NCI-H146 treated with DMSO at 0.1 percent for 48 hours (cell line): Measurements from ENCODE around the gene BGLAP.
A peak's percentile ranks its signal among the peaks of the same experiment; 100 is the strongest.

ENCODE experiments used
- DNase-seq: peaks from one replicate; lab custom pipeline; 2025; ENCODE audit not compliant: unreplicated experiment; lab: John Stamatoyannopoulos, UW

The BGLAP gene

DNA sequence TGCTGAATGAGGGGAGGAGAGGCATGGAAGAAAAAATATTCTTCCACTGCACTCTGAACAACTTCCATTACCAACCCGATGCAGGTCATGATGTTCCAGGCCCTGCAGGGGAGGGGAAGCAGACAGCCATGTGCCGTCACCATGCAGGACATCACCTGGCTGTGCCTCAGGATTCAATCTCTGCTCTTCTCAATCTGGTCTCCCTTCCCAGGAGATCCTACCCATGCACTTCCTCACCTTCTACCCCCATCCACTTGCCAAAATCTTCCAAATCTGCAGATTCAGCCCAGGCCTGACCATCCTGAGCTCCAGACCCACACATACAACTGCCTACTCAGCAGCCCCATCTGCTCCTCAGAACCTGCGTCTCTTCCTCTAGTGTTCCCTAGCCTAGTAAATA is 11.7 kb downstream of the BGLAP start:
- DNase-seq: no peak

DNA sequence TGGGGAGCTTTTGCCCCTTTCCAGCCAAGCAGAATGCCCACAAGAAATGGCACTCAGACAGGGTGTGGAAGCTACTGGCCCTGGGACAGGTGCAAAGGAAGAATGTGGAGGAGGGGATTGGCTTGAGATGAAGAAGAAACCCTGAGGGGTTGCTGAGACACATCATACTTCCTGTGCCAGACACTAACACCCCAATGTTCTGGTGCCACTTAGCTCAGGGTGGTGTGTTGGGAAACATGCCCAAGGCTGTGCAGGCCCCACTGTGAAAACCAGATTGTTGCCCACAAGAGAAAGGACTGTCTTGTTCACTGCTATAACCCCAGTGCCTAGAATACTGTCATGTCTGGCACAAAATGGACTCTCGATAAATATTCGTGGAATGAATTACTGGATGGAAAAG is 15.7 kb downstream of the BGLAP start:
- no peak for DNase-seq

DNA sequence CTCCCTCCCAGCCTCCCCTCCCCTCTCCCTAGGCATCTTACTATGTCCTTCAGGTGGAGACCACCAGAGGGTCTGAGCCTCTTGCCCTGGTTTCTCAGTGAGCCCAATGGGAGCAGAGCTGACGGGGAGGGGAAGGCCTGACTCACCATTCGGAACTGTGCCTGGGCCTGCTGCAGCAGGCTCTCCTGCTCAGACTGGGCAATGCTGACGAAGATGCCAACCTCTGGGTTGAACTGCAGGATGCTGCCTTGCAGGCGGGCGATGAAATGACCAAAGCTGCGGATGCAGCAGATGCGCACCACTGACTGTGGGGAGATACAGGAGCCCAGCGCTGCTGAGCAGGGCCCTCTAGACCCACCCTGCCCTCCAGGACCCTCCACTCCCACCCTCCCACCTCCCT is 16.9 kb downstream of the BGLAP start:
- DNase-seq: no peak

DNA sequence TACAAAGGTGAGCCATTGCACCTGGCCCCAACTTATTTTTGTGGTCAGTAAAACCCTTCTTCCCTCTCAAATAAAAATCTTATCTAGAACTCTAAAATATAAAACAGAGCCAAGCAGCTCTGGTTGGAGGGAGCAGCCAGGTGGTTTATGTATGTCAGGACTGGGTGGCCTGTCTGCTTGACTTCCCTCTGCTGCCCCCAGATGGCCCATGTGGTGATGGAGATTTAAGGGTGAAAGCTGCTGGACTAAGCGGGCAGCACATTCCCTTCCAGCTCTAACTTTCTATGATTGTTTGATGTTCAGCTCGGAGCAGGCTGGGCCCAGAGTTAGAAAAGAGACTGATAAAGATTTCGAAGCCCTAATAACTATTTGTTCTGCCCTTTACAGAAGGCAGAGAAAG is 17.8 kb downstream of the BGLAP start:
- DNase-seq: no peak

DNA sequence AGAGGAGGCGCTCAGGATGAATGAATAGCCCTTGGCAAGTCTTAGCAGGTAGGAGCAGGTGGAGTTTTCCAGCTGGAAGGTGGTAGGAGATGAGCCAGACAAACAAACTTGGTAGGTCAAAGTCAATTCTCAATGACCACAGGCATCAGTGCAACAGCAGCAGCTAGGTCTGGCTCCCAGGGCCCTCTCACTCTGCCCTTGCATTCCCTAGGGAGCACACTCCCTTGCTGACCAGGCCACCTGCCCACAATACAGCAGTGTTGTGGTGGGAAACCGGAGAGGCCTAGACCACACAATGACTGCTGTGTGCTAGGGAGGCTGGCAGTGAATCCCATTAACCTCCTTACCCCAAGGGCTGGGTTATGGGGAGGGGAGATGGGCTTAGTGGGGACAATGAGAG is 18.9 kb downstream of the BGLAP start:
- DNase-seq: no peak

DNA sequence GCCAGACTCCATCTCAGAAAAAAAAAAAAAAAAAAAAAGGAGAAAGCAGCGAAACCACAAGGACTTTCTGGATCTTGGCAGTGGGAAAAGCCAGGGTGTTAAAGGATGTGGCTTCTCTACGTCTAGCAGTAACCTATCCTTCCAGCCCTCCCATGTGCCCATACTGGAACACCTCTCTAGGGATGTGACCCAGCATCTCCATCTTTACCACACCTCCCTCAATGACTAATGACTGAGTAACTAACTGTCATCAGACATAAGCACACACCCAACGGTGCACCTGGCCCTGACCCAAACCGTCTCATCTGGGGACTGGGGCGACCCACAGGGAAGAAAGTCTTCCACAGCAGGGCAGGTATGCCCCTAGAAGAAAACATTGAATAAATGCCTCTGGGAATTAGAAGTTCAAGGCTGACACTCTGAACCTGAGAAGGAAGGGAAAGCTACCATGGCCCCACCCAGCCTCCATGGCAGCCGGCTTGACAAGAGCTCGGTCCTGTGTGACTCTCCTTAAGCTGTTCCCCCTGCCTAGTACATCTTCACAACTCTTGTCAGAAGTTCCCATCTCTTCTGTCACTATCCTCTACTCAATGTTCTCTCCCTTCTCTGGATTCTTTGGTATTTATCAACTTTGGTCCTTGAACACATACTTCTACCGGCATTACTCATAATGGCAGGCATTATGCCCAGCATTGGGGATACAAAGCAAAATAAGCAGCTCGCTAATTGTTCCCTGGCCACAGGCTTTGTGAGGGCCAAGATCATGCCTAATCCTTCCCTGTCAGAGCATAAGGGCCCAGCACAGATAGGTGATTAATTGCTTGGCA is 20.7 kb downstream of the BGLAP start:
- no peak for DNase-seq

DNA sequence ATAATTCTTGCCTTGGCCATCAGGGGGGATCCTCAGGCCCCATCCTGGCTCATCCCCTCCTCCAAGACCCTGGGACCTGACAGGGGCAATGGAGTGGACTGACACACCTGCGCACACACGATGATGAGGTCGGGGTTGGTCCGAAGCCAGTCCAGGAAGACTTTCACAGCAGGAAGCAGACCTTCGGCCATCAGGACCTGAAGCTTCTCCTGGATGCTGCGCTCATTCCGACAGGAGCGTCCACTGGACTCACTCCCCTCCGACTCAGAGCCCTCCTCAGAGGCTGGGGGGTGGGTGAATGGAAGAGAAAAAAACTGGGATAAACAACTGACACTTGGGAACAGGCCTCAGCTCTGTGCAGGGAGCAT is 21.3 kb downstream of the BGLAP start:
- DNase-seq: no peak

DNA sequence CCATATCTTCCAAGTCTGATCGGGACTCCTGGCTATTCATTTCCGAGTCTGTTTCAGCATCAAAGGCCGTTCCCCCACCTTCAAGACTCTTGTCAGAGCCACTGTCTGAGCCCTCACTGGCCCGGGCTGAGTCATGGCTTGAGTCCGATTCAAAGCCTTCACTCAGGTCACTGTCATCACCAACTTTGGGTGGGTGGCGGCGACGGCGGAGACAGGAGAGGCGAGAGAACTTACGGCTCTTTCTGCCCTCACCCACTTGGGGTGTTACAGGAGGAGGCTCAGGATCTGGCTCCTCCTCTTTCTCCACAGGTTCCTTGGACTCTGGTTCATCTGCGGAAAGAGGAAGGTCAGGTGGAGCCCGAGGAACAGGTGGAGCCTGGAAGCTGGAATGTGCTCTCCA is 24.1 kb downstream of the BGLAP start:
- no peak for DNase-seq

DNA sequence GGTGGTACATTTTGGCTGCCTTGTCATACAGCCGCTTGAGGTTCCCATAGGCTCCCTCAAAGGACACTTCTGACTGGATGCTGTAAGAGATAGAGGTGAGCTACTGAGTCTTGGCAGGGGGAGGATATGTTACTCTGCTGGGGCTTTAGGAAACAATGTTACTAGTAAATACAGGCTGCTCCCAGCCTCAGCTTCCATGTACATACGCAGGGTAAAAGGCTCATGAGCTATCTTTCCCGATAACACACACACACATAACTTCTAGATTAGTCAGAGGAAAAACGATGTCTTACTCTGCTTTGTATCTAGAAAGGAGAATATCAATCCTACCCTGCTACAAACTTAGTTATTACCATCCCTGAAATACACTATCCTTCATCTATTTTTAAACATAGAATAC is 26.4 kb downstream of the BGLAP start:
- DNase-seq: no peak

DNA sequence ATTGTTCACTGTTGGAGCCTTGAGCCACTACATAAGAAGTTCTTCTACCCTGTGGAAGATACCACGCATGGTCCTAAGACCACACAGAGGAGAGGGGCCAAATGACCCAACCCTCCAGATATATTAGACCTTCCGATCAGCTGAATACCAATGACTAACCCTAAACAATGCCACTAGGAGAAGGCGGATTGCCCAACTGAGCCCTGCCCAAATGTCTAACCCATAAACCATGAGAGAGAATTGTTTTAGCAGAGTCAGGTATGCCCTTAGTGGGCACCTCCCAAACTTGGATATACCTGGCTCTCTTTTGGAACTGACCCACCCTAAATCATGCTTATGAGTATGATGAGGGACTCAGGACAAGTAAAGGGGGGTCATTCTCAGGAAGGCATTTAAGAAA is 28.3 kb downstream of the BGLAP start:
- DNase-seq: no peak

DNA sequence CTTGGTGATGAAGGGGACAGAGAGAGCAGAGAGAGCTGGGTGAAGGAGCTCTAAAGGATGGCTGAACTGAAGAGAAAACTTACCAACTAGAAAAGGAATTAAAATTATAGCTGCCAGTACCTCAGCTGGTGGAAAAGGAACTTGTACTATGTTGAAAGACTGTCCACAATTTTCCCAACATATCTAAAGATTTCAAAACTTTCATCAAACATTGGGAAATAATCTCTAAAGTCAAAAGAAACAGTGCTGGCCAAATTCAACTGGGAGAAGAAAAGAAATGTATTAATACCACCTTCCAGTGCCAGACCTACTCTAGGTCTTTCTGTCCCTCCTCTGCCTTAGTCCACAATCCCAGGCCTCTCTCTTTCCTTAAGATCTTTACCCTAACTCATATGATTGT is 34.5 kb downstream of the BGLAP start:
- no peak for DNase-seq

DNA sequence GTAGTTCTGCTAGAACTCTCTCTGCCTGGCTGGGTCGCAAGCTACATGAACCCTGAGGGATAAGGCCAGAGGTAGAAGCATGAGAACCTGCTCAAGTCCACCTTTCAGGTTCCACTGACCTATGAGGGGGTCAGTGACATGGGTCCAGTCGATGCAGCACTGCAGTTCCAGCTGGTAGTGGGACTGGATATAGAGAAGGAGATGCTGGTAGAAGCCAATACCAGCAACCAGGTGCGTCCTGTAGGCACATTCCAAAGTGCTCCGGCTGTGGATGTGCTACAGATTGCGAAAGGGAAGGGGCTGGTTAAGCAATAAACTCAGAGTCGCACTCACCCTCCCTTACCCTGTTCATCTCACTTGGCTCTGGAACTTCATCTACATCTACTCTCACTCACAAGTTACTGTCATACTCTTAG is 35.0 kb downstream of the BGLAP start:
- DNase-seq: no peak

DNA sequence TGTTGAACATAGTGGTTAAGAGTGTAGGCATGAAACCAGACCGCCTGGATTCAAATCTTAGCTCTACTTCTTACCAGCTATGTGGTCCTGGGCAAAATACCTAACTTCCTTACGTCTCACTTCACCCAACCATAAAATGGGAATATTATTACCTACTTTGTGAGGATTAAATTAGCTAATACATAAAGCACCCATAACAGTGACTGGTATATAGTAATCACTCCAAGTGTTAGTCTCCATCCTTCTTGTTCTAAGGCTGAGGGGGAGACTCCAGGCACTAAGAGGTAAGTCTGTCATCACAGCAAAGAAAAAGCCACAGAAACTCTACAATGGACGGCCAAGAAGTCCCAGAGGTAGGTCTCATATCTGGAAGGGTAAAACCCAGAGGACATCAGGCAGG is 37.9 kb downstream of the BGLAP start:
- no peak for DNase-seq

DNA sequence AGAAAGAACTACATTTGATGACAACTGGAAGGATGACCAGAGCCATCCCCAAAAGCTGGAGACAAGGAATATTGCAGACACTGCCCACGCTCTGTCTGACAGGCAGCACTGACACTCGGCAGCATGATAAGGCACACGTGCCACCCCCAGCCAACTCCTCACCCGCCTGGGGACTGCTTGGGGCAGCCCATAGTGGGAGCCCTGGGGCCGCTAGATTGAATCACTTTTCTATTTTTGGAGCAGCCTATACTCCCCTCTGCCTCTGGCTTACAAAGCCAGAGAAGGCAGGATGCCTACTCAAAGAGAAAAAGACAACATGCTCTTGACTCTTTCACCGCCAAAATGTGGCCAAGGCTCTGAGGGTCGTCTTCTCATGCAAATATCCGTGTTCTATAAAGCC is 39.3 kb downstream of the BGLAP start:
- DNase-seq: no peak

DNA sequence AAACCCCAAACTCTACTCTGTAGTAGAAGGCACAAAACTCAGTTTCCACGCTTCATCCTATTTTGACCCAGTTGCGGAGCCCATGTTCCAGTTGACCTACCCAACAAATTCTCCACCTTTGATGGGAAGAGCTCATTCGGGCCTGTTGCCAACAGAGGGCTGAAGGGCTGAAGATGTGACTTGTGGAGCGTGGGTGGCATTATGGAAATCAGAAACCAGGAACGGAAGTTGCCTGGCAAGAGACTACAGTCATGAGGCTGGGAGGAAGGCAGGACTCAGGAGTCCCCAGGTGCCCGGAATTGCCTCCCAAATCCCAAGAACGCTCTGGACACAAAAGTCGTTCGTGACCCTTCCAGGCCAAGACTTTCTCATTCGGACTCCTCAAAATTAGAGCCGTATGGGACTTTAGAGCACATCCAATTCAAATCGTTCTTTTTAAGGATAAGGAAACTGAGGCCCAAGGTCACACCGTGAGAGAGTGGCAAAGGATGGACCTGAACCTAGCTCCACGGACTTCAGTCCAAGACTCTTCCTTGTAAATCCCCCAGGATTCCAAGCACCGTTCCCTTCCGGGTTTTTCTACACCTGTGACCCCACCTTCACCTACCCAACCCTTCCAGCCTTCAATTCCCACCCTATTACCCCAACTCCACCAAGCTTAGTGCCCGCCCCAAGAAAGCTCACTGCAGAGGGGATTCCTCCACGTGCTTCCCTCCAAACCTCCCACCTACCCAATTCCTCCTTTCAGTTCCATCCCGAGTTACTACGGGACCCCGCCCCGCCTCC is 39.9 kb downstream of the BGLAP start:
- DNase-seq: peak; percentile 66

DNA sequence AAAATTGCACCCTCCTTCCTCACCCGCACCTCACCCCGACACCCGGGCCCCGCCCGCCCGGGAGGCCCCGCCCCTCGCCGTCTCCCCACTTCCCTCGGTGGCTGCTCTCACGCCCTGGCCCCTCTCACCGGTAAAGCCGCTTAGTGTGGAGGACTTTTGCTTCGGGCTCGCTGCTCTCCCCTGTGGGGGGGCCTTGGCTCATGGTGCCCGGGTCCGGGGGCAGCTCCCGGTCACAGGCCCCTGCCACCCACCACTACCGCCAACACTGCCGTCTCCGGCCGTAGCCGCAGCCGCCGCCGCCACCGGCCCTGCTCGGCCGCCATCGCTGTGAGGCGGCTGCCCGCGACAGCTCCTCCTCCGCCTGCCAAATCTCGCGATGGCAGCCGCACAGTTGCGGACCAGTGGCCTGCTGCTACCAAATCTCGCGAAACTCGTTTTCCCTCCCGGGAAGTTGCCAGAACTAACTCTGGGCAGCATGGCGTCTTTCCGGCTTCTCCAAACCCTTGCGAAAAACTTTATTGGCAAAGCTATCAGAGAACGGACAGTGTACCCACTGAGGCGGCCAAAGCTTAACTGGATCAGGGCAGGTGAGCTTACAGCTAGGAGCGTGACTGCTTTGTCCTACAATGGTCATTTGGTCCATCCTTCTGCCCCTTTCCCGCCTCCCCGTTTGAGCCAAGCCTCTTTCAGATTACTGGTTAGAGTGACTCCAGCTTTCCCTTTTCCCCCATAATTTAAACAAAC is 40.7 kb downstream of the BGLAP start, which contains the start of gene SMG5:
SMG5 (minus strand) TSS at position 347 of the 744 bp plus-strand sequence; CDS start at position 202, 145 bp downstream.
- DNase-seq: peak; percentile 93

DNA sequence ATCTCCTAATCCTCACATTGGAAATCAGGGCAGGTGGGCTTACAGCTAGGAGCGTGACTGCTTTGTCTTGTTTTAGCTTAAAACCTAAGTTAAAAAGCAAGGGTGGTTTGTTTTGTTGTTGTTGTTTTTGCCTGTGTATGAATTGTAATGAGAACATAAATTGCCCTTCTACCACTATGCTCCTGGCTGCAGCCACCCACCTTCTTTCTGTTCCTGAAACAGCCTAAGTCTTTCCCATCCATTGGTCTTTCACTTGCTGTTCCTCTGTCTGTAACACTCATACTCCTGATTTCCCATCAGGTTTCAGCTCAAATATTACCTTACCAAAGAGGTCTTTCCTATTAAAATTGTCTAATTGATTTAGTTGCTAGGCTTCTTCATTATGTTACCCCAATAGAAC is 41.5 kb downstream of the BGLAP start:
- no peak for DNase-seq

DNA sequence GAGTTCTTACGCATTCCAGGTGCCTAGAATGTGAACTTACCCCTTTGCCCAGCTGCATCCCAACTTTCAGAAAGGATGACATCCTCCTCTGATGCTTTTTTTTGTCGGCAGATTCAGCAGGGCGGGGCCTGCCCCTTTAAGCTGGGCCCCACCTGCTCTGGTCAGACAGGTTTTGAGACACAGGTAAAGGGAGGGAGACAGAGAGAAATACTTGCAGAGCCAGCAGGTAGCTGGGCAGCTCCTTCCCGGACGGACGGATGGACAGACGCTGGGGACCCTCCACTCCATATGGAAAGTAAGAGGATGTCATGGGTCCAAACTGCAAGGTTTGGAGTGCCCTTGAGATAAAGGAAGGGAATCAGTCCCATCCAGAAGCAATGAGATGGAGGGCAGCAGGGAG is 42.1 kb downstream of the BGLAP start, which contains the start of gene TMEM79:
TMEM79 (plus strand) TSS at position 214 of the 400 bp plus-strand sequence. CDS start 902 bp downstream, outside the sequence.
- no peak for DNase-seq

DNA sequence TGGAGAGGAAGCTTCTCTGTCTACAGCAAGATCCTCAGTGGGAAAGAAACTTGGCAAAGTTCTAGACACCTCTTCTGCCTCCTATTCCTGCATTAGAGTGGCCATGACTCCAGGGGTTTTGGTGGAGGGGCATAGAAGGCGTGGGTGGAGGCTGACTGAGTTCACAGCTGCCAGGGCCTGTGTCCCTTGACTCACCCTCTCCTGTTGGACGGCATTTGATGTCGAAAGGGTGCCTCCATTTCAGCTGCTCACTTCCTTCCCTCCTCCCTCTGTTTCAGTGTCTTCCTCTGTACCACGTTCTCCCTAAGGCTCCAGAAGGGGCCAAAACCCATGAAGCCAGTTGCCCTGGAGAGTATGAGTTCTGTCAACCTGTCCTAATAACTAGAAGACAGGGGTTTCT is 42.8 kb downstream of the BGLAP start:
- DNase-seq: no peak

DNA sequence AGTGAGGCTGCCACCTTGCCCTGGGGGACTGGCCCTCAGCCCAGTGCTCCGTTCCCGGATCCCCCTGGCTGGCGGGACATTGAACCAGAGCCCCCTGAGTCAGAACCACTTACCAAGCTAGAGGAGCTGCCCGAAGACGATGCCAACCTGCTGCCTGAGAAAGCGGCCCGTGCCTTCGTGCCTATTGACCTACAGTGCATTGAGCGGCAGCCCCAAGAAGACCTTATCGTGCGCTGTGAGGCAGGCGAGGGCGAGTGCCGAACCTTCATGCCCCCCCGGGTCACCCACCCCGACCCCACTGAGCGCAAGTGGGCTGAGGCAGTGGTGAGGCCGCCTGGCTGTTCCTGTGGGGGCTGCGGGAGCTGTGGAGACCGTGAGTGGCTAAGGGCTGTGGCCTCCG is 43.5 kb downstream of the BGLAP start:
- DNase-seq: no peak

DNA sequence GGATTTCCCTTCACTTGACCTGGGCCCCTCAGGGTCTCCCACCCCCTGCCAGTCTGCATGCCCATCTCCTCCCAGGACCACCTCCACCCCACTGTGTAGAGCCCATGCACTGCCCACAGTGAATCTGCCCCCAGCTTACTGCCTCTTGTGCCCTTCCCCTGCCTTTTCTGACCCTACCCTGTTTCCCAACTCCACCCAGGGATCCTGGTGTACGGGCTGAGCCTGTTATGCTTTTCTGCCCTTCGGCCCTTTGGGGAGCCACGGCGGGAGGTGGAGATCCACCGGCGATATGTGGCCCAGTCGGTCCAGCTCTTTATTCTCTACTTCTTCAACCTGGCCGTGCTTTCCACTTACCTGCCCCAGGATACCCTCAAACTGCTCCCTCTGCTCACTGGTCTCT is 44.1 kb downstream of the BGLAP start:
- no peak for DNase-seq

DNA sequence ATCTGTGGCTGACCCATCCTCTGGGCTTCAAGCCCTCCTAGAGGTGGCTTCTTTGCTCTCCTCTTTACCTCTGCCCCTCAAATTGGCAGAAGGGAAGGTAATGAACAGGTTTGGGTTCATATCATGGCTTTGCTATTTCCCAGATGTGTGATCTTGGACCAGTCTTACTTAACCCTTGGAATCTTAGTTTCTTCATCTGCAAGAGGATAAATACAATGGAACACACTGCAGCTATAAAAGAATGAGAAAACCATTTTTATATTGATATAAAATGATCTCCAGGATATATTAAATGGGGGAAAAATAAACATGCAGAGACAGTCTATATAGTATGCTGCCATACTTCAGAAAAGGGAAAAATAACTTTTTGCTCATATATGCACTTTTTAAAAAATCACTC is 47.9 kb downstream of the BGLAP start:
- no peak for DNase-seq
